Neuronal stem cell (in vitro differentiated cells): Measurements from ENCODE around the gene ZNF658. TPM values are rescaled to one million over a fixed set of nuclear protein-coding genes. Genes with fewer than 3 reads are reported as not detected.
A peak's percentile ranks its signal among the peaks of the same experiment; 100 is the strongest.
"Not testable (repeated sequence)": the region's sequence is repeated elsewhere in the genome, so short reads cannot be mapped to it uniquely, and the experiment has no call there.

Experiments used
- DNase-seq: peaks from one replicate; pipeline ENCODE4 v3.0.0-alpha.2; 2013; ENCODE audit warnings: low spot score
- H2AFZ ChIP-seq: one replicate; pipeline ENCODE4 v1.6.1; 2013; ENCODE audit warnings: mild to moderate bottlenecking, low read length, inconsistent platforms
- H2AK5ac ChIP-seq: 2 replicates; pipeline ENCODE4 v1.6.1; 2013; ENCODE audit warnings: low read depth, mild to moderate bottlenecking, inconsistent platforms, low read length, moderate library complexity, mixed read lengths
- H2BK120ac ChIP-seq: 2 replicates; pipeline ENCODE4 v1.6.1; 2013; ENCODE audit warnings: low read depth, mild to moderate bottlenecking, inconsistent platforms, low read length, moderate library complexity, mixed read lengths
- H2BK12ac ChIP-seq: one replicate; pipeline ENCODE4 v1.6.1; 2013; ENCODE audit warnings: low read length, inconsistent platforms
- H2BK15ac ChIP-seq: 2 replicates; pipeline ENCODE4 v1.6.1; 2013; ENCODE audit warnings: mild to moderate bottlenecking, low read length, inconsistent platforms, mixed read lengths
- H2BK5ac ChIP-seq: one replicate; pipeline ENCODE4 v1.6.1; 2013; ENCODE audit warnings: inconsistent platforms, mild to moderate bottlenecking, low read length, moderate library complexity
- H3K14ac ChIP-seq: one replicate; pipeline ENCODE4 v1.6.1; 2013; ENCODE audit warnings: low read length, inconsistent platforms
- H3K18ac ChIP-seq: 2 replicates; pipeline ENCODE4 v1.6.1; 2013; ENCODE audit warnings: low read length, inconsistent platforms
- H3K23ac ChIP-seq: 2 replicates; pipeline ENCODE4 v1.6.1; 2013; ENCODE audit warnings: low read depth, mild to moderate bottlenecking, mixed read lengths, low read length, inconsistent platforms; ENCODE audit not compliant: poor library complexity
- H3K27ac ChIP-seq: replicated peaks from 3 replicates; pipeline ENCODE4 v1.5.1; 2013; ENCODE audit warnings: low read length, inconsistent platforms
- H3K27me3 ChIP-seq, 3 experiments: 2 replicates each; pipeline ENCODE4 v1.6.1; 2013; ENCODE audit warnings: low read length in 3 of 3, mild to moderate bottlenecking in 2 of 3, inconsistent platforms in 1 of 3, low read depth in 1 of 3, mixed read lengths in 1 of 3, moderate library complexity in 1 of 3; ENCODE audit not compliant: control insufficient read depth in 3 of 3, insufficient read depth in 3 of 3
- H3K36me3 ChIP-seq, 2 donors: replicated peaks in 1 of 2; 2 replicates each; pipeline ENCODE4 v1.6.1; 2013; ENCODE audit warnings: low read length in 2 of 2; ENCODE audit not compliant: control insufficient read depth in 2 of 2, insufficient read depth in 2 of 2
- H3K4ac ChIP-seq: 2 replicates; pipeline ENCODE4 v1.6.1; 2013; ENCODE audit warnings: inconsistent platforms, mild to moderate bottlenecking, low read length, moderate library complexity
- H3K4me1 ChIP-seq, 2 donors: 1 replicate in 1 of 2; 2 replicates in 1 of 2; pipeline ENCODE4 v1.6.1; 2013; ENCODE audit warnings: low read length in 2 of 2, low read depth in 1 of 2; ENCODE audit not compliant: control insufficient read depth in 2 of 2, insufficient read depth in 1 of 2
- H3K4me2 ChIP-seq: one replicate; pipeline ENCODE4 v1.6.1; 2013; ENCODE audit warnings: mild to moderate bottlenecking, low read length, inconsistent platforms; ENCODE audit not compliant: insufficient read depth, poor library complexity, severe bottlenecking
- H3K4me3 ChIP-seq, 2 donors: 2 replicates each; pipeline ENCODE4 v1.5.1; 2013; ENCODE audit warnings: low read length in 2 of 2, mild to moderate bottlenecking in 2 of 2, inconsistent platforms in 1 of 2, moderate library complexity in 1 of 2
- H3K79me1 ChIP-seq: one replicate; pipeline ENCODE4 v1.6.1; 2013; ENCODE audit warnings: low read depth, mild to moderate bottlenecking, inconsistent platforms, low read length, moderate library complexity
- H3K9ac ChIP-seq: one replicate; pipeline ENCODE4 v1.6.1; 2013; ENCODE audit warnings: mild to moderate bottlenecking, low read depth, low read length, inconsistent platforms; ENCODE audit not compliant: poor library complexity
- H3K9me3 ChIP-seq, 2 donors: replicated peaks in 1 of 2; 2 replicates each; pipeline versions ENCODE3 to v1.6.1; 2013; ENCODE audit warnings: low read length in 2 of 2, mild to moderate bottlenecking in 2 of 2, inconsistent platforms in 1 of 2, low read depth in 1 of 2, mixed read lengths in 1 of 2, moderate library complexity in 1 of 2; ENCODE audit not compliant: control insufficient read depth in 2 of 2, insufficient read depth in 1 of 2
- H4K8ac ChIP-seq: one replicate; pipeline ENCODE4 v1.6.1; 2013; ENCODE audit warnings: low read depth, mild to moderate bottlenecking, inconsistent platforms, low read length, moderate library complexity
- H4K91ac ChIP-seq: one replicate; pipeline ENCODE4 v1.6.1; 2013; ENCODE audit warnings: low read length, low read depth, mild to moderate bottlenecking, inconsistent platforms; ENCODE audit not compliant: poor library complexity
- whole genome bisulfite sequencing, 2 donors: extraction: QIAGEN DNeasy Blood & Tissue Kit; methylation state at CpG; one replicate each; pipeline ENCODE4 v1.1.7; 2013; ENCODE audit warnings: missing lambda C conversion rate in 2 of 2, mixed read lengths in 1 of 2; ENCODE audit not compliant: insufficient read length in 2 of 2, insufficient replicate concordance in 1 of 2; ENCODE audit errors: extremely low coverage in 2 of 2; 5-methylcytosine and 5-hydroxymethylcytosine counted together
- polyA plus RNA-seq, 2 experiments: library from polyadenylated mRNA; stranded (reverse); fragments of 200-250 nt; gene quantifications; one replicate each; pipeline ENCODE4 v1.2.3, GENCODE V29; 2013

The ZNF658 gene
- 4.6 TPM for polyA plus RNA-seq (2013, experiment 1 of 2)
- 4.6 TPM for polyA plus RNA-seq (2013, experiment 2 of 2)

GRCh38 chr9:66900490-66901131 is at the start of gene ZNF658:
ZNF658 (plus strand) TSS chr9:66900725; CDS start chr9:66903562, 2,837 bp downstream.
- H3K18ac ChIP-seq, H3K79me1 ChIP-seq, H3K9me3 ChIP-seq, H3K9ac ChIP-seq, H2BK5ac ChIP-seq, H3K27ac ChIP-seq, H3K14ac ChIP-seq, H2BK15ac ChIP-seq, H3K4ac ChIP-seq, H3K23ac ChIP-seq, H3K36me3 ChIP-seq, H2BK12ac ChIP-seq, H4K91ac ChIP-seq, H2BK120ac ChIP-seq, H3K4me1 ChIP-seq, H2AK5ac ChIP-seq, H3K27me3 ChIP-seq, H4K8ac ChIP-seq: not testable (repeated sequence)
- DNase-seq: peak; percentile 27
- peak within 1 kb of the TSS; percentile 18 for H3K4me2 ChIP-seq
- peak within 1 kb of the TSS; percentile 79 for H2AFZ ChIP-seq
- H3K4me3 ChIP-seq: peak within 1 kb of the TSS; percentile 40 to 75
- whole genome bisulfite sequencing, 2 donors: no CpG with 5 or more reads among the region's 46 CpGs

GRCh38 chr9:66861732-66862131 is 38.8 kb upstream of the ZNF658 start:
- H3K18ac ChIP-seq, H3K27me3 ChIP-seq, H3K4ac ChIP-seq, H3K79me1 ChIP-seq, DNase-seq, H3K27ac ChIP-seq, H3K14ac ChIP-seq, H3K4me1 ChIP-seq, H4K8ac ChIP-seq, H4K91ac ChIP-seq, H2BK12ac ChIP-seq, H3K4me2 ChIP-seq, H3K36me3 ChIP-seq, H3K9me3 ChIP-seq, H3K4me3 ChIP-seq, H3K23ac ChIP-seq, H2BK5ac ChIP-seq, H2BK15ac ChIP-seq, H3K9ac ChIP-seq, H2AFZ ChIP-seq, H2AK5ac ChIP-seq, H2BK120ac ChIP-seq: not testable (repeated sequence)
- WGBS, 2 donors: no CpG with 5 or more reads among the region's 4 CpGs

- H3K4me2 ChIP-seq: not testable (repeated sequence)
- WGBS, 2 donors: no CpG with 5 or more reads among the region's 3 CpGs
These were observed 31.9 kb upstream of the ZNF658 start for GRCh38 chr9:66868660-66869059.

GRCh38 chr9:66880605-66881004 is 19.9 kb upstream of the ZNF658 start:
- H3K4me3 ChIP-seq, H2AFZ ChIP-seq, H3K27ac ChIP-seq, H3K27me3 ChIP-seq, H3K4ac ChIP-seq, H3K18ac ChIP-seq, DNase-seq, H3K79me1 ChIP-seq, H3K4me2 ChIP-seq, H2BK12ac ChIP-seq, H2AK5ac ChIP-seq, H3K23ac ChIP-seq, H3K9ac ChIP-seq, H3K14ac ChIP-seq, H2BK5ac ChIP-seq, H2BK15ac ChIP-seq, H3K36me3 ChIP-seq, H4K91ac ChIP-seq, H3K4me1 ChIP-seq, H4K8ac ChIP-seq, H2BK120ac ChIP-seq, H3K9me3 ChIP-seq: not testable (repeated sequence)
- WGBS, 2 donors: no CpG with 5 or more reads among the region's 3 CpGs

More at GRCh38 chr9:66868660-66869059, 31.9 kb upstream of the ZNF658 start:
- not testable (repeated sequence) for H3K27me3 ChIP-seq, H2BK12ac ChIP-seq, H2BK5ac ChIP-seq, H3K36me3 ChIP-seq, H3K14ac ChIP-seq, H3K9ac ChIP-seq, H4K8ac ChIP-seq, DNase-seq, H3K27ac ChIP-seq, H2AK5ac ChIP-seq, H3K18ac ChIP-seq, H3K23ac ChIP-seq, H3K4me1 ChIP-seq, H2AFZ ChIP-seq, H3K79me1 ChIP-seq, H2BK120ac ChIP-seq, H3K4ac ChIP-seq, H4K91ac ChIP-seq, H3K4me3 ChIP-seq, H2BK15ac ChIP-seq, H3K9me3 ChIP-seq
